Stimulated activated CD8-positive, alpha-beta memory T cell treated with anti-CD3 and anti-CD28 coated beads, Interleukin-12 subunit alpha, Interleukin-12 subunit beta, amount 100 ng/mL, for 24 hours (primary cell): ENCODE measurements around the gene C2orf74.
"Not testable (repeated sequence)": the region's sequence is repeated elsewhere in the genome, so short reads cannot be mapped to it uniquely, and the experiment has no call there.

Source experiments
- DNase-seq: peaks from one replicate; pipeline ENCODE4 v3.0.0-alpha.2; 2020; ENCODE audit errors: extremely low read depth

C2orf74 gene

GRCh38 chr2:61161888-61162287 lies at the start of gene C2orf74:
Gene C2orf74, plus strand, starts transcription at chr2:61162188. Its CDS starts 327 bp downstream, at chr2:61162515.
- no peak for DNase-seq

- no peak for DNase-seq
Measured at GRCh38 chr2:61114147-61114546, 47.8 kb upstream of the C2orf74 start.

- no peak for DNase-seq
Measured at GRCh38 chr2:61116302-61116701, 45.7 kb upstream of the C2orf74 start.

GRCh38 chr2:61117534-61117933 lies 44.5 kb upstream of the C2orf74 start:
- DNase-seq: no peak

- no peak for DNase-seq
Measured at GRCh38 chr2:61125123-61125710, 36.8 kb upstream of the C2orf74 start.

- no peak for DNase-seq
Measured at GRCh38 chr2:61125798-61126197, 36.2 kb upstream of the C2orf74 start.

- not testable (repeated sequence) for DNase-seq
Measured at GRCh38 chr2:61128122-61128521, 33.9 kb upstream of the C2orf74 start.

- DNase-seq: no peak
Measured at GRCh38 chr2:61134141-61134540, 27.8 kb upstream of the C2orf74 start.

GRCh38 chr2:61135510-61135909 lies 26.5 kb upstream of the C2orf74 start:
- no peak for DNase-seq

GRCh38 chr2:61138859-61139258 lies 23.1 kb upstream of the C2orf74 start:
- DNase-seq: no peak

GRCh38 chr2:61141151-61141550 lies 20.8 kb upstream of the C2orf74 start:
- no peak for DNase-seq

GRCh38 chr2:61144697-61145268 lies 17.2 kb upstream of the C2orf74 start:
- DNase-seq: peak; percentile 87

GRCh38 chr2:61145990-61146389 lies 16.0 kb upstream of the C2orf74 start:
- no peak for DNase-seq

- not testable (repeated sequence) for DNase-seq
Measured at GRCh38 chr2:61148091-61148490, 13.9 kb upstream of the C2orf74 start.

- no peak for DNase-seq
Measured at GRCh38 chr2:61149074-61149473, 12.9 kb upstream of the C2orf74 start.

- no peak for DNase-seq
Measured at GRCh38 chr2:61151436-61151835, 10.6 kb upstream of the C2orf74 start.

GRCh38 chr2:61157371-61158003 lies 4.5 kb upstream of the C2orf74 start:
- no peak for DNase-seq

GRCh38 chr2:61158356-61158955 lies 3.5 kb upstream of the C2orf74 start:
- DNase-seq: no peak

GRCh38 chr2:61162721-61163120 lies 733 bp downstream of the C2orf74 start:
- no peak for DNase-seq

- DNase-seq: not testable (repeated sequence)
Measured at GRCh38 chr2:61165082-61165481, 3.1 kb downstream of the C2orf74 start.

GRCh38 chr2:61165946-61166345 lies 4.0 kb downstream of the C2orf74 start:
- no peak for DNase-seq

GRCh38 chr2:61167579-61167978 lies 5.6 kb downstream of the C2orf74 start:
- DNase-seq: no peak

- DNase-seq: no peak
Measured at GRCh38 chr2:61172671-61173070, 10.7 kb downstream of the C2orf74 start.
